Measurements from ENCODE around the gene NT5C1B.

Gene NT5C1B

DNA sequence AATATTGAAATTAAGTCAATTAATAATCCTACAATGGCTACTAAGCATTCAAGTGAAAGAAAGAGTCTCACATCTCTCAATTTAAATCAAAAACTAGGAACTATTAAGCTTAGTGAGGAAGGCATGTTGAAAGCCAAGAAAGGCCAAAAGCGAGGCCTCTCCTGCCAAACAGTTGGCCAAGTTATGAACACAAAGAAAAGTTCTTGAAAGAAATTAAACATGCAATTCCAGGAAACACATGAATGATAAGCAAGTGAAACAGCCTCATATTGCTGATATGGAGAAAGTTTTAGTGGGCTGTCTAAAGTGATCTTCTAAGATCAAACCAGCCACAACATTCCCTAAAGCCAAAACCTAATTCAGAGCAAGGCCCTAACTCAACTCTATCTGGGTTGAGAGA is 40.7 kb downstream of the NT5C1B start:
- no peak for DNase-seq

GRCh38 chr2:18546567-18546966 is 42.8 kb downstream of the NT5C1B start:
- no peak for DNase-seq

DNA sequence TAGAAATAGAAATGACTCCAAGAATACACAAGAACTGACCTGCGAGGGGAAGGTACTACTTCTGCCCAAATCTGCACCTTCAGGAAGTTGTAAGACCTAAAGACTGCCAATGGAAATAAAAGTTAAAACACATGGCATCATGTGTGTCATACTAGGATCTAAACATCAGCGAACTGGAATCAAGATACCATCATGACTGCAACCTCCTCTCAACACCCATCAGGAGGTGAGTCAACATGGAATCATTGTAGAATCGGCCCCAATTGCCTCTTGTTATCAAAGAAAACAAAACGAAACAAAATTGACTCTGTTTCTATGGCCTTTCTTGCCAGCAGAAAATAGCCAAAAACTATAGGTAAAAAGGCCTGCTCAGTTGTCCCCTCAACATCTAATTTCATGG is 44.0 kb downstream of the NT5C1B start:
- DNase-seq = no peak

- DNase-seq = no peak
Measured at GRCh38 chr2:18544171-18544570, 45.2 kb downstream of the NT5C1B start.

- no peak for DNase-seq
Measured at GRCh38 chr2:18540872-18541271, 48.5 kb downstream of the NT5C1B start.

DNA sequence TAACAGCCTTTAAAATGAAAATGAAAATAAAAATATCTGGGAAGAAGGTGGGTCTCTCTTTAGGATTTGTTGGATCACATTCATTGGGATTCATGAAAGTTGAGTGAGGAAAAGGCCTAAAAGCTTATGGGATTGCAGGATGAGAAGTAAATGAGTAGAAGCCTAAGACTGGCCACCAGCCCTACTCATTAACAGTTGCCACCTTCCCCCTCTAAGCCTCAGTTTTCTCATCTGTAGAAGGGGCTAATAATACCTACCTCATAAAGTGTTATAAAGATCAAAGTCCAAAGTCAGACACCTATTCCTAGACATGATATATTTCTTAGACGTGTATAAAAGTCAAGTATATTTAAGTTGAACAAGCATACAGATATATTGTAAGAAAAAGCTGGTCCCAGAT is 52.7 kb downstream of the NT5C1B start:
- DNase-seq = no peak

- DNase-seq = no peak
Measured at GRCh38 chr2:18536100-18536499, 53.3 kb downstream of the NT5C1B start.

DNA sequence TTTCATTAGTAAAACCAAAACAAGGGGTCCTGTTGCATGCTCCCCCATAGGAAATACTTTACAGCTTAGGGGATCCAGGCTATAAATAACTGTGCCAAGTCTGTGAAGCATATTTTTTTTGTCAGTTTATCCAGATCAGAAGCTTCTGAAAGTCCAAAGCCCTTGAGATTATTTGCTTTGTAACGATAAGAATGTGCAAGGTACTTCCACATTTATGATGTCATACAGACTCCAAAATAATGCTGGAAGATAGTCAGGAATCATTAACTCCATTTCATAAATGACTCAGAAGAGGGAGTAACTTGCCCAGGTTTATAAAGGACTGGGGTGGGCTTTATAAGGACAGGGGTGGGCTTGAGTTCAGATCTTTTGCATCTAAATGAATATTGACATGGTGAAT is 58.2 kb downstream of the NT5C1B start:
- DNase-seq = no peak

GRCh38 chr2:18527822-18528221 is 61.5 kb downstream of the NT5C1B start:
- DNase-seq = no peak

- DNase-seq = no peak
Measured at GRCh38 chr2:18527326-18527725, 62.0 kb downstream of the NT5C1B start.

- DNase-seq = no peak
Measured at GRCh38 chr2:18526429-18526828, 62.9 kb downstream of the NT5C1B start.

DNA sequence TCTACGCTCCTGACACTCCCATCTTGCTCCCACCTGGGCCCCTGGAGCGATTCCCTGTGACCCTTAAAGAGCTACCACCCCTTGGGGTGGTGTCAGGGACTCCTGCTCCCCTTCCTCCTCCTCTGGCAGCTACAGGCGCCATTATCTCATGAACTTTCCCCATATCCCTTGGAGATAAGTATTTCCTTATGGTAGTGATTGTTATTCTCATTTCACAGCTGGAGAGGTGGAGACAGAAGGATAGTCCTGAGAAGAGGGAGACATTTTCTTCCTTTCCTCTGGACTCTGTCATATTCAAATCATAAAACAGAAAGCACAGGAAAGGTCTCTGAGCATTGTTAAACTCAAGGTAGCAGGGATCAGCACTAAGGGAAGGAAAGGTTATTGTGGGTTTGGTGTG is 63.5 kb downstream of the NT5C1B start:
- DNase-seq = no peak

GRCh38 chr2:18525236-18525635 is 64.1 kb downstream of the NT5C1B start:
- no peak for DNase-seq

DNA sequence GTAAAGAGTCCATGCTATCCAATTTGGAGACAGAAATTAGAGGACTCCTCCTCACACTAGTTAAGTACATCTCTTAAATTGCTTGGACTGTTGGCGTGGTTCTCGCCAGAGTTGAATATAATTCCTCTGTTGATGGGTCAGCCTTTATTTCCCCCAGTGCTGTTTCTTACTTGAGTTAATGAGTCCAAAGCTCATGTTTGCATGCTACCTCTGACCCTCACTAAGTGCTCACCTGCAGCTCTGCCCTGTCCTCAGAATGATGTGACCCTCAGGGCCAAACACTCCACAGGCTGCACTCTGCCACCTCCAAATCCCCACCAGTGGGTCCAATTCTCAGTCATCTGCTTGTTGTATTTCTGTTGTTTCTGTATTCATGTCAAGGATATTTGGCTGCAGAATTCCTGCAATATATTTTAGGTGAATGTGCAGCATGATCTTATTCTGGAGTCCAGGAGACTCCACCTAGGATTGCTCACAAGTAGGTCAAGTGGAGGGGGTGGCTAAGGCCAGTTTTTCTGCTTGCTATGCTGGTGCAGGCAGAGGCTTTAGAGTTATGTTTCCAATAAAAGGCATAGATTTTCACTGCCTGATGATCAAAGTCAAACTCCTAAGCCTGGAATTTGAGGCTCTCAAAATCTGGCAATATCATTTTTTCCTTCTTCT is 66.8 kb downstream of the NT5C1B start:
- DNase-seq = no peak

DNA sequence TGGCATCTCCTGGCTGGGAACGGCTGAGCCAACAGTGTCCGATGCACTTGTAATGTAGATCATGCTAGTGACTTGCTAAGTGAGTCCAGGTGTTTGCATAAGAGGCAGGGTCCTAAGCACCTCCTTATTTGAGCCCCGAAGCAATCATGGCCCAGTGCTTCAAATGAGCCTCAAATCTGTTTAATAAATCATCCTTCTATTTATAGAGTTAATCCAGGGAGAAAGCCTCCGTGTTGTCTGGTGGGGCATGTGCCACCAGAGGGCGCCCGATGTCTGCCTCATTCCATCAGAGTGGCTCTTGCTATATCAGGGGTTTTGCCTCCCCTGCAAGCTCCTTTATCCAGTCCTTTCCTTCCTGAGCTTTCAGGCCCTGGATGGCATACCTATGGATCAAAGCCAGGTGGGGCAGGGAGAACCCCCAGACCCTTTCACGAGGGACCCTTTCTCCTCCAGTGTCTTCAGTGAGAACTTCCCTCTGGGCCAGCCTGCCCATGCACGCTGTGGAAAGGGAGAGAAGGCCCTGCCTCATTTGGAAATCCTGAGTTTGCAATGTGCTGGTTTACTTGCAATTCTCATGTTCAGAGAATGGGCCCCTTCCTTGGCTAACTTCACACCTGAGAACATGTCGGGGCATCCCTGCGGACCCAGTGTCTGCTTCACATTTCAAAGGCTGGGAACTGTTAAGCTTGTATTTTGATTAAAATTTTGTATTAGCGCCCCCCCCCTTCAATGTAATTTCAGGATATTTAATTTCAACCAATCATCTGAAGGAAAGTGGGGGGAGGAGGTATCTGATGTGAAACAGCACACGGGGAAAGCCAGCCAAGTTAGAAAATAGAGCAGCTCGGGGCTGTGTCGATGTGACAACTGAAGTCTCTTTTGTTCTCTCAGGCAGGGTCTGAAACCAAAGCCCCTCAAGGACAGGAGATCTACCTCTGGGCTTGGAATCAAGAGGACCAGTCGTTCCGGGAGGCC is 68.6 kb downstream of the NT5C1B start:
- peak; percentile 76 for DNase-seq

GRCh38 chr2:18519914-18520450 is 69.4 kb downstream of the NT5C1B start:
- no peak for DNase-seq

GRCh38 chr2:18518116-18519111 is 71.0 kb downstream of the NT5C1B start:
- DNase-seq = no peak

DNA sequence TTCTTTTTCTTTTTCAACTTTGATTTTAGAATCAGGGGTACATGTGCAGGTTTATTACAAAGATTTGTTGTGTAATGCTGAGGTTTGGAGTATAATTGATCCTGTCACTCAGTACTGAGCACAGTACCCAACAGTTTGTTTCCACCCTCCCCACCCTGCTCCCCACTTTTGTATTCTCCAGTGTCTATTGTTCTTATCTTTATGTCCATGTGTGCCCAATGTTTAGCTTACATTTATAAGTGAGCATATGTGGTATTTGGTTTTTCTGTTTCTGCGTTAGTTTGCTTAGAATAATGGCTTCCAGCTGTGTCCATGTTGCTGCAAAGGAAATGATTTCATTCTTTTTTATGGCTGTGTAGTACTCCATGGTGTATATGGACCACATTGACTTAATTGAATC is 72.0 kb downstream of the NT5C1B start:
- DNase-seq = no peak

DNA sequence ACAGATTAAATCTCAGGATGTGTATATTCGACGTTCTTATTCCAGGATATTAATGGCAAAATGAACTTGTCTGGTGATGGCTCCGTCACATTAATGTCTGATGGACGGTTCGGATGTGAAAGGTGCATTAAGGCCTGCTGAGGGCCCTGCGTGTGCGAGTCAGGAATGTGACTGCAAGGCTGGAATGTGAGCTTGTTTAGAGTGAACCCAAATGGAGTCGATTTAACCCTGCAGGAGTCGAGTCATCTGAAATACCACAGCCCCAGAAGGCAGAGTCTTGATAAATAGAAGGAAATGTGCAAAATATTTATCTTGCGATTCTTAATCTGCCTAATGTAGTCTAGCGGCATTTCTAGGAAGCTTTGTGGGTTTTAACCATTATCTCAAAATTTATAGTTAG is 73.3 kb downstream of the NT5C1B start:
- no peak for DNase-seq

- DNase-seq = no peak
Measured at GRCh38 chr2:18514526-18515461, 74.6 kb downstream of the NT5C1B start.
